ENCODE data around the gene DUSP8.
"Not testable (repeated sequence)": the region's sequence is repeated elsewhere in the genome, so short reads cannot be mapped to it uniquely, and the experiment has no call there.

Gene DUSP8

DNA sequence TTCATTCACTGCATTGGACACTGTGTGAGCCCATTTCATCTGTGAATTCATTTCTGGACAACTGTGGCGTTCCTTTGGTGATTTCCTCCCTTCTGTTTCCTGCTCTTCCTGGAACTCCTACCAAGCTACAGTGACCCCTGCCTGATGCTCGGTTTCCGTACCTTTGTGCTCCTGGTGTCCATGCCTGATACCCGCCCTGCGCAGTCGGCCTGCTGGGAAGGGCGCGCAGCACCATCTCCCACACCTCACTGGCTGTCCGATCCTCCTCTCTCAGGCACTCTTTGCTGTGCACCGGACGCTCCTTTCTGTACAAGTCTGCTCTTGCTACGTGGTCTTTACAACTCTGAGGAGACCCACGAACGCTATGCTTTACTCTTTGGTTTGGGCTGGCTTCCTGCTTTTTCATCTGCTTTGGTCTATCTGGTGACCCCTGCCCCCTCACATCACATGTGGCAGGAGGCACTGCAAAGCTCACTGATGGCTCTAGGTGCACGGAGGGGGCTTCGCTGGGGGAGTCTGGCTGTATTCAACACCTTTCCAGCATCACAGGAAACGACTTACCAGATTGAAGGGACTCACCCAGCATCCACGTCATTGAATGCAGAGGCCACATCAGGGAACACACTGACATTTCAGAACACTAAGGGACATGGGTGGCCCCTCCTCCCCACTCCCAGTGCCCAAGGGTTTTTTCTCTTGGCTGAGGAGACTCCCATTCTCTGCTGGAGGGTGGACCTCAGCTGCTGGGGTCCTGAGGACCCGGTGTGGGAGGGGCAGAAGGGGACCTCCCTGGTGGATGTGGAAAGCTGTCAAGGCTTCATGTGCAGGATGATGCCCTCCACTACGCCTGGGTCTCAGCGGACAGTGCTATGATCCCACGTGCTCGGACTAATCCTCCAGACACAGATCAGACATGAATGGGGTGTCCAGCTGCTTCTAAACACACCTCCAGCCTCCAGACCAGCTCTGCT is 58.5 kb downstream of the DUSP8 start:
- DNase-seq = no peak

- not testable (repeated sequence) for DNase-seq
Observed at GRCh38 chr11:1512531-1513258, 59.4 kb downstream of the DUSP8 start.

DNA sequence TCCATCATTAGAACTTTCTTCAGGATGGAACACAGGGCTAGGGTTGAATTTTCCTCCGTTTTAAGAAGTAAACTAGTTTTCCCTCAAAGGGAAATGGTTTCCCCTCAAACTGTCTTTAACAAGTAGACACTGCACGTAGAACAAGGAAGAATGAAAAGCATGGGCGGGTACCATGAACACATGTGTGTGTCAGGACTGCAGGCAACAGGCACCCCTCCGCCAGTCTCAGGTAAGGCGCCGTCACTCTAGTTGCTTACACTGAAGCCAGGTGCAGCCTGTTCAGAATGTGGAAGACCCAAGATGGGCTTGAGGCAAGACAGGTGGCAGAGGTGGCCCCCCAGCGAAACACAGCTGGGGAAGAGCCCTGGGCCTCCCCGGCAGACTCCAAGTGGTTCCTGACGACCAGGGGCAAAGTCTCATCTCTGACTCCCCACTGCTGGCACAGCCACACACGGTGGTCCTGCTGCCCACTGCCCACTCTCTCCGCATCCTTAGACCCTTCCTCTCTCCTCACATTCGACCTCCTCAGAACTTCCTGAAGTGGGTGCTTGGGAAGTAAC is 60.1 kb downstream of the DUSP8 start:
- no peak for DNase-seq

DNA sequence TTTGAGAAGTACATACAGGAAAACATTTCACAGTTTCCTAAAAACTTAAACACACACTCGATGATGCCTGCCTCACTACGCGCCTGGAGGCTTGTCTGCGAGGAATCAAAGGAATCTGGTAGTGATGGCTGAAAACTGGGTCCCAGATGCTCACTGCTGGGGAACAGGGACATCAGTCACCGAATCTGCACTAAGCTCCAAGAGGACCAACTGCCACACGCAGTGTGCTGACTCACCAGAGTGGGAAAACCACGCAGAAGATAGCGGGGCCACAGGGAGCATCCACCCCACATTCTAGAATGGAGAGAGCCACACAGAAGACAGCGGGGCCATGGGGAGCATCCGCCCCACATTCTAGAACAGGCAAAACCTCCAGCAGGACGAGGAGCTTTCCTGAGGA is 61.1 kb downstream of the DUSP8 start:
- no peak for DNase-seq

DNA sequence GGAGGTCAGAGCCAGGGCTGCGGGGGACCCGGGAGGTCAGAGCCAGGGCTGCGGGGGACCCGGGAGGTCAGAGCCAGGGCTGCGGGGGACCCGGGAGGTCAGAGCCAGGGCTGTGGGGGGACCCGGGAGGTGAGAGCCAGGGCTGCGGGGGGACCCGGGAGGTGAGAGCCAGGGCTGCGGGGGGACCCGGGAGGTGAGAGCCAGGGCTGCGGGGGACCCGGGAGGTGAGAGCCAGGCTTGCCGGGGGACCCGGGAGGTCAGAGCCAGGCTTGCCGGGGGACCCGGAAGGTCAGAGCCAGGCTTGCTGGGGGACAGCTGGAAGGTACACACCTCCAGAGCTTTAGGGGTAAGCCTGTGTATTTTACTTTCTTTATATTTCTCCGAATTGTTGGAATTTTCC is 61.7 kb downstream of the DUSP8 start:
- DNase-seq = not testable (repeated sequence)

DNA sequence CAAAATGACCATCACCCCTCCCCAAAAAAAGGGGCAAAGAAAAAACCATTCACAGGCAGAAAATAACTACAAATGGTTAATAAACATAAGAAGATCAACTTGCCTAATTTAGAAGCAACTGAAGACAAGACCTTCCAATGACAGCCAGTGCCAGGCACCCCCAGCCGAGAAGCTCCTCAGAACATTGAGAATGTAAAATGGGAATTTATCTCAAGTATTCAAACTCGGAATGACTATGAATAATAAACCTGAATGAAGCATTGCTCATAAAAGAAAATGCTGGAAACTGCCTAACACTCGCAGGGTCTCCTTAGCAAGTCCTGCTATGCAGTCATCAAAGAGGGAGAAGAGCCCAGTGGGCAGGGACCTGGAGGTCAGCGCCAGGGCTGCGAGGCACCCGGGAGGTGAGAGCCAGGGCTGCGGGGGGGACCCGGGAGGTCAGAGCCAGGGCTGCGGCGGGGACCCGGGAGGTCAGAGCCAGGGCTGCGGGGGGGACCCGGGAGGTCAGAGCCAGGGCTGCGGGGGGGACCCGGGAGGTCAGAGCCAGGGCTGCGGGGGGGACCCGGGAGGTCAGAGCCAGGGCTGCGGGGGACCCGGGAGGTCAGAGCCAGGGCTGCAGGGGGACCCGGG is 62.3 kb downstream of the DUSP8 start:
- no peak for DNase-seq

DNA sequence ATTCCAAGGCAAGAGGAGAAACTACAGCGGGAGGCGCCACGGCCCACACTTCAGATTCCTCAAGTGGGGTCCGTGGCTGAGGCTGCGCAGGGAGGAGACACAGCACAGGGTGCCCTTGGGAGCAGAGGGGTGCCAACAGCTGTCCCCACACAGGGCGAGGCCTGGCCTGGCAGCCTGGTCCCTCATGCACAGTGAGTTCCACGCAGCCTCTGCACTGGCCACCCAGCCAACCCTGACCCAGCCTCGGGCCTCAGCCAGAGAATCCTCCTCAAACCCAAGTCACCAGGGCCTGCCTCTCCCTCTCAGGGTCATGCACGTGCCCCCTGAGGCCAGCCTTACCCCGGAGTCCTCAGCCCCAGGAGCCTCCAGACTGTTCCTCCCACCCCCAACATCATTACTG is 63.1 kb downstream of the DUSP8 start:
- DNase-seq = no peak

- DNase-seq = no peak
Observed at GRCh38 chr11:1508491-1508891, 63.6 kb downstream of the DUSP8 start.

DNA sequence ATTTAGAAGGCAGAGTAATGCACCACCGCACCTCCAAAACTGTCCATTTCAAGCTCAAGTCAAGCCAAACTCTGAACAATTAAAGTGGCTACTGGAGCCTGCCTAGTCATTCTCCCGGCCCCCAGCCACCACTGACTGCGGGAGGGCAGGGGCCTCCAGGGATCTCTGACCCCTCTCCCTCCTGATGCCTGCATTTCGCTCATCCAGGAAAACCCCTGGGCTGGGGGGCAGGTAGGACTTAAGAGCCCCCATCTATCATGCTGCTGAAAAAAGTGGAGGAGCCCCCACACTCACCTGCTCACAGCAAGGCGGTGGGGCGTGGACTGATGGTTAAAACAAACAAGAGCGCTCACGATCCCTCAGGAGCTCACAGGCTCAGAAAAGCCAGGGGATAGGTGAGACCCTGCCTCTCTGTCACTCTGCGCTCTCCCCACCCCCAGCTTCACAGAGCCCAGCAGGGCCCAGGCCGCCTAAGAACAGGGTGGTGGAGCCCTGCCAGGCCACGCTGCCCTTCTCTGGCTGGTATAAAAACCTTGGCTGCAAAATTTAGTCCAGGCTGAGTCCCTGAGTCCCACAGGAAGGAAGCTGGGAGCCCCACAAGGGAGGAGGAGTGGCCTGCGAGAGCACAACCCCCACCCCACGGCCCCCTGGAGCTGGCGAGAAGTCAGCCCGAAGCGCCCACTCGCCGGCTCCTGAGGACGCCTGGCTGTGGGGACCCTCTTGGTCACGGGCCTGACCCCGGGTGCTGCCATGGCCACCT is 64.5 kb downstream of the DUSP8 start:
- no peak for DNase-seq

DNA sequence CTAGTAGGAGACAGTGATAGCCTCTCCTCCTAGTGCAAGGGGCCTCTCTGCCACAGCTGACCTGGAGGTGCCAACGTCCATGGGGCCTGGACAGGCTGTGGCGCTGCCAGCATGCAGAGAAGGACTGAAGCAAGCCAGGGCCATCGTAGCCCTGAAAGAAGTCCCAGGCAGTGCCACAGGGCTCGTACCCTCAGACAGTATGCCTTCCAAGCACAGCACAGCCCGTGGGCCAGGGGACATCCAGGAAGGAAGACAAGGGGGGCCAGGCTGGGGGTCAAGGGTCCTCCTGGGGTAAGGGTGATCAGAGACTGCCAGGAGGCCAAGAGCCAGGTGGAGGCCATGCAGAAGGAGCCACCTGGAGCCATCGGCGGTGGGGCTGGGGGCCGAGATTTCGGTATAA is 65.1 kb downstream of the DUSP8 start:
- no peak for DNase-seq

GRCh38 chr11:1505480-1505879 is 66.6 kb downstream of the DUSP8 start:
- DNase-seq = no peak

- DNase-seq = no peak
Observed at GRCh38 chr11:1504581-1505290, 67.3 kb downstream of the DUSP8 start.

DNA sequence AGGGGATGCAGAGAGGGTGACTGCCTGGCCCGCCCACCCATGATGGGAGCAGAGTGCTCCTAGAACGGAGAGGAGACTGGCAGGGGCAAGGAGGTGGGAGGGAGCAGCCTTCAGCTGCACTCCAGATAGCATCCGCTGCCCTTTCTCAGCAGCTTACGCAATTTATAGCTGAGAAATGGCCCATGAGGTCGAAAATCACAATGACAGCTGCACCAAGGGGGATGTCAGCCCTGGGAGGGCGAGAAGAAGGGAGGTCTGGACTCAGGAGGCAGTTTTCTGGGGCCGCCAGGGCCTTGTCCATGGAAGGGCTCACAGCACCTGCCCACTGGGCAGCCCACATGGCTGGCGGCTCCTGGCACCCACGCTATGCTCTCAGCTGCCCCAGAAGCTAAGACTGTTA is 67.9 kb downstream of the DUSP8 start:
- DNase-seq = no peak

Data from right hindlimb (tissue), 1 donor.